Activated T-cell treated with anti-CD3 and anti-CD28 coated beads for 24 hours (primary cell): ENCODE data around the gene DDX24.

Source experiments
- DNase-seq: peaks from one replicate; pipeline ENCODE4 v3.0.0-alpha.2; 2020; ENCODE audit warnings: low read depth

The DDX24 gene

GRCh38 chr14:94031161-94031882 lies 49.7 kb downstream of the DDX24 start:
- no peak for DNase-seq

GRCh38 chr14:94030571-94030970 lies 50.4 kb downstream of the DDX24 start:
- no peak for DNase-seq

- DNase-seq: no peak
Observed at GRCh38 chr14:94029671-94030203, 51.3 kb downstream of the DDX24 start.

- DNase-seq: no peak
Observed at GRCh38 chr14:94029265-94029664, 51.7 kb downstream of the DDX24 start.

GRCh38 chr14:94028450-94028826 lies 52.6 kb downstream of the DDX24 start:
- DNase-seq: peak; percentile 16

GRCh38 chr14:94027566-94028449 lies 53.2 kb downstream of the DDX24 start:
- no peak for DNase-seq

GRCh38 chr14:94026889-94027469 lies 54.0 kb downstream of the DDX24 start:
- DNase-seq: no peak

- peak; percentile 95 for DNase-seq
Observed at GRCh38 chr14:94026173-94026888, 54.7 kb downstream of the DDX24 start, which contains the start of gene OTUB2. TSS of gene OTUB2 (plus strand) at chr14:94026340. CDS start at chr14:94026538, 198 bp downstream.

- no peak for DNase-seq
Observed at GRCh38 chr14:94025720-94026119, 55.3 kb downstream of the DDX24 start.

- DNase-seq: no peak
Observed at GRCh38 chr14:94024549-94024948, 56.5 kb downstream of the DDX24 start.

GRCh38 chr14:94022532-94023411 lies 58.2 kb downstream of the DDX24 start:
- no peak for DNase-seq

GRCh38 chr14:94021416-94022157 lies 59.4 kb downstream of the DDX24 start:
- no peak for DNase-seq

GRCh38 chr14:94021001-94021400 lies 60.0 kb downstream of the DDX24 start:
- no peak for DNase-seq

- no peak for DNase-seq
Observed at GRCh38 chr14:94020267-94020666, 60.7 kb downstream of the DDX24 start.

GRCh38 chr14:94019329-94019728 lies 61.7 kb downstream of the DDX24 start:
- DNase-seq: no peak

- DNase-seq: no peak
Observed at GRCh38 chr14:94018308-94018707, 62.7 kb downstream of the DDX24 start.

GRCh38 chr14:94016446-94016976 lies 64.5 kb downstream of the DDX24 start:
- DNase-seq: no peak

- no peak for DNase-seq
Observed at GRCh38 chr14:94015223-94015622, 65.8 kb downstream of the DDX24 start.

GRCh38 chr14:94014382-94014781 lies 66.6 kb downstream of the DDX24 start:
- no peak for DNase-seq

GRCh38 chr14:94011795-94012194 lies 69.2 kb downstream of the DDX24 start:
- no peak for DNase-seq
